Medulla oblongata (tissue), 1 donor: ENCODE data around the gene NANOS2.

Experiments used
- DNase-seq: peaks from one replicate; pipeline ENCODE4 v3.0.0-alpha.2; 2015; ENCODE audit errors: extremely low spot score

The NANOS2 gene

DNA sequence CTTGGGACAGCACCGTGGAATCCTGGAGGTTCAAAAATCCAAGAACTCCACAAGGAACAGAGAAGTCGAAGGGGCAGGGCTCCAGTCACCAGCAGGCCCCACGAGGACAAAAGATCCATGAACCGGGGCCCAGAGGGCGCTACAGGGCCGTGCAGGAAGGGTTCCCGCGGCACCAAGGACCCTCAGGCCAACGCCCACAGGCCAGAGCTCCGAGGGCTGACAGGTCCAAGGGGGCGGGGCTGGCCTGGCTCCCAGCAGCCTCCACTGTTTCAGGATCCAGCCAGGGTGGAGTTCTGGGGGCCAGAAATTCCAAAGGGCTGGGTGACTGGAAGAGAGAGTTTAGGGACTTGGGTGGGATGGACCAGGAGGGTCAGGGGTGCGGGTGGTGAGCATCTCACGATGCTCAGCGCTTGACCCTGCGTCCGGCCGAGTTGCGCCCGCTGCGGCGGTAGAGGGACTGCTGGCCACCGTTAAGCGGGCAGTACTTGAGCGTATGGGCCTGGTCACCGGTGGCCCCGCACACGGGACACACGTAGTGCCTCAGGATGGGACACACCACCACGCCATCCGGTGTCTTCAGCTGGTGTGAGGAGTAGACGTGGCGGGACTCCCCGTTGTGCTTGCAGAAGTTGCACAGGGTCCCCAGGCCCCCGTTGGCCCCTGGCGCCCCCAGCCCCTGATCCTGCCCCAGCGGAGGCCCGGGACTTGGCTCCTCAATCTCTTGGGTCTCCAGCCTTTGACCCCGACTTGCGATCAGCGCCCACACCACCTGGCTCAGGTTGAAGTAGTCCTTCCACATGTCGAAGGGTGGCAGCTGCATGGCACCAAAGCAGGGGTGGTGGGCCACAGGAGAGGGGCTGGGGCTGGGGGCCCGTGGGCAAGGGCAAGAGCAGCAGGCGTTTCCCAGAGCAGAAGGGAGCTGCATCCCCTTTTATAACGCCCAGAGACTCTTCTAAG, at the start of gene NANOS2:
TSS of gene NANOS2 (minus strand) at position 905 of the 957 bp plus-strand sequence. CDS start at position 820, 85 bp downstream.
- no peak for DNase-seq

DNA sequence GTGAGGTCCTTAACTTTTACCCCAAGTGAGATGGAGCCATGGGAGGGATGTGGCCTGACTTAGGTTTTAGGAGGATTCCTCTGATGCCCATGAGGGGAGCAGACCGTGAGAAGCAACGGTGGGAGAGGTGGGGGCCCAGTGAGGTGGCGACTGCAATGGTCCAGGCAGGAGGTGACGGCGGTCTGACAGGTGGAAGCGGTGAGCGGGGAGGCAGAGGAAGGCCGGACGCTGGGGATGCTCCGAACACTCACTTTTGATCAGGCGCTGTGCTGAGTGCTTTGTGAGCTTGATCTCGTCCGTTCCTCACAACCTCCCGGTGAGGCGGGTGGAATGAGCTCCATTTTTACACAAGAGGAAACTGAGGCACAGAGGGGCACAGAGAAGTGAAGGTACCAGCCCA, 47.4 kb upstream of the NANOS2 start:
- DNase-seq, result no peak

DNA sequence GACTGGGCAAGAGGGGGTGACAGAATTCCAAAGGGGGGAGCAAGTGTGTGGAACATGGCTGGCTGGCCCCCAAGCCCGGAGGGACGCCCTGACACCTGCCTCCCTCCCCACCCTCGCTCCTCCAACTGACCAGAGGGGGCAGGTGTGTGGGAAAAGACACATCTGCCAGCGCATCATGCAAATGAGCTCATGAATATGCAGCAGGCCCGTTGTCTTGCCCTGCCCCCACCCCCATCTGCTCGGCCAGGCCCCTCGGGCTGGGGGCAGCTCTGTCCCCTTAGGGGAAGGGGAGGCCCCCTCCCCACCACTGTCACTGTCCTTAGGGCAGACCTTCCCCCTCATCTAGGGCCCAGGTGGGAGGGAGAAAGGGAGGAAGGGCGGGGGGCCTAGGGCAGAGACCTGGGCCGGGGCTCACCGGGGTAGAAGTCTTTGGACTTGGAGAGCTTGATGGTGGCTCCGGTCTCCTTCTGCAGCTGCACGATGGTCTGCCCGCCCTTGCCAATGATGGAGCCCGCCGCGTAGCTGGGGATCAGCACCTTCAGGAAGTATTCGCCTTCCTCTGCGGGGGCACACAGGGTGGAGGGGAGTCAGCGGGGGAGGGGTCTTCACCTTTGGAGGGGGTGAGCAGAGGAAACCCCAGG, 46.1 kb upstream of the NANOS2 start:
- DNase-seq, result no peak

DNA sequence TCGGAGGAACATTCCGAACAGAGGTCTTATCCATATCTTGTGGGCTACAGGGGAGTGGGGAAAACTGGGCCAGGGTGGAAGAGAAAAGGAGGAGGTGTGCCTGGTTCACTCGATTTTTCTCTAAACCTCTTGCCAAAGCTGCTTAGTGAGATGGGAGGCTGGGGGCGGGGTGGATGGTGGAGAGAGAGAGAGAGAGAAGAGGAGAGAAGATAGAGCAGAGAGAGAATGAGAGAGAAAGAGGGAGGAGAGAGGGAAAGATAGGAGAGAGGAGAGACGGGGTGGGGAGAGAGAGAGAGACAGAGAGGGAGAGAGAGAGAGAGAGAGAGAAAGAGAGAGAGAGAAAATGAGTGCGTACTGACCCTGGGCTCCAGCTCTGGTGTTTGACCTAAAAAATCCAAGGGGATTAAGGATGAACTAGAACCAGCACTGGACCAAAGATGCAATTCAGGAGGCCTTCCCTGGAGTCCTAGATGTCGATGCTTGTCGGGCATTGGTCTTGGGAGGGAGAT, 45.0 kb upstream of the NANOS2 start:
- no peak for DNase-seq

DNA sequence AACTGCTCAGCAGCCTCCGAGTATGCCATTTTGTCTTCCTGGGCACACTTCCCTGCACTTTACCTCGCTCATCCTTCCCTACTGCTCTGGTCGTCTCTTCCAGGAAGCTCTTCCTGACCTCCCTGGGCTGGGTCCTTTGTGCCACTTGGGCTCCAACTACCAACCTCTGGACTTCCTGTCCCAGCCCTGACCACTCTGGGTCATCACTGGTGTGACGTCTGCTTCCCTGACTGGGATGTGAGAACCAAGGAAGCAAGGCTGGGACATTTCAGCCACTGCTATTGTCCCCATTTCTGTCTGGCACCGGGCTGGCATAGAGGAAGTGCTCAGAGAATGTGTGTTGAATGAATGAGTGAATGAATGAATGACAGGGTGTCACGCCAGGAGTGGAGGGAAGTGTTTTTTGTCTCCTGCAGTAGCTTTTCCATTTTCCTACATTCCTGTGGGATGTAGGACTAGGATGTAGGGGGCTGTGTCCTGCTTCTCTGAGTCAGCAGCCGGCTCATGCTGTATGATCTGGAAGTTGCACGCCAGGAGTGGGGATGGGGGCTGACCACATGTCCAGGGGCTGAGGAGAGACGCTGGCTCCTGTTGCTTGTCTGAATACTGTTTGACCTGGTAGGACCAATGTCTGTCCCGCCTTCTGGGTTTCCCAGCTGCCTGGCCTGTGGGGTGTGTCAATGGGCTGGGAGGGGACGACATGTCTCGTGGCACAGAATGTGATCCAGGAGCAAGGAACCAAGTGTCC, 44.4 kb upstream of the NANOS2 start:
- no peak for DNase-seq

DNA sequence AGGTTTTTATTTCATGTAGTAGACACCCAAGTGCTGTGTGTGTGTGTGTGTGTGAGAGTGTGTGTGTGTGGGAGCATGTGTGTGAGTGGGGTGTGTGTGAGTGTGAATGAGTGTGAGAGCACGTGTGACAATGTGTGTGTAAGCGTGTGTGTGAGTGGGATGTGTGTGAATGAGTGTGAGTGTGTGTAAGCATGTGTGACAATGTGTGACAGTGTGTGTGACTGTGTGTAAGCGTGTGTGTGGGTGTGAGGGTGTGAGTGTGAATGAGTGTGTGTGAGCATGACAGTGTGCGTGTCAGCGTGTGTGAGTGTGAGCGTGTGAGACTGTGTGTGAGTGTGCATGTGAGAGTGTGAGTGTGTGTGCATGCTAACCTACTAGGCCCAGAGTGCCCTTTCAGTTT, 43.7 kb upstream of the NANOS2 start:
- DNase-seq, result no peak

DNA sequence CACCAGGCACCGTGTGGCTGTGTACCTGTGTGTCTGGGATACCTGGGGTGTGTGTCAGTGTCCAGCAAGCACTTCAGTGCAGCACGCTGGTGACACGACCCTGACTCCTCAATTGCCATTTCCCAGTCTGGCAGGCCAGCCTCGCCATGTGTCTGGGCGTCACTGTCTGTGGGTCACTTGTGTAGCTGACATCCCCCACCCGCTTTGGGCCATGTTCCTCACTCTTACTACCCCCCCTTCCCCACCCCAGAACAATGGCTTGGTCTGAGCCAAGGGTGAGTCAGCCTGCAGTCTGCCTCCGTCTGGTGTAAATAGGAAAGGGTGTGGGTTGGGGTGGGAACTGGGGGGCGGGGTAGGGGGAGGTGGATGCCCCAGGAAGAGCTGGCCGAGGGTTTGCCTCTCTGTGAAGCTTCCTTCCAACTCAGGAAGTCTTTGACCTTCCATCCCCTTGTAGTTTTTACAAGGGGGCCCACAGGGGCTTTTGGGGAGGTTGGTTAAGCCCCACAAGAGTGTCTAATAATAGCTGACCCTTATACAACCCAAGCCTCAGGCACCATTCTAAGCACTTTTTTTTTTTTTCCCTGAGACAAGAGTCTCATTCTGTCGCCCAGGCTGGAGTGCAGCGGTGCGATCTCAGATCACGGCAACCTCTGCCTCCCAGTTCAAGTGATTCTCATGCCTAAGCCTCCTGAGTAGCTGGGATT, 41.5 kb upstream of the NANOS2 start:
- peak; percentile 87 for DNase-seq

DNA sequence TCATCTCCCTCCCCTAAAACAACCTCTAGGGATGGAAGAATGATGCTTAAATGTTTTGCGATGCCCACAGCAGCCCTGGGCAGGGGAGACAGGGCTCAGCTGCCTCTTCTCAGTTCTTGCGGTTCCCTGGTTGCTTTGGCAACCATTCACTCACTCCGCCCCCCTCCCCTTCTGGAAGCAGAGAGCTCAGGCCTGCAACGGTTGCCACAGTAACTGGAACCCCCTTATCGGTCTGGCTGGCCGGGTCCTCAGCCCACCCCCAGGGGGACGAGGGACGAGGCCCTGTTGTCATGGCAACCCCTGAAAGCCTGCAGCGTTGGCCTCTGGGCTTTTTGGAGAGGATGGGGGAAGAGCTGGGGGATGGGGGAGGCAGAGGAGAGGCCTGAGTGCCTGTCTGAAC, 39.6 kb upstream of the NANOS2 start:
- DNase-seq, result no peak

DNA sequence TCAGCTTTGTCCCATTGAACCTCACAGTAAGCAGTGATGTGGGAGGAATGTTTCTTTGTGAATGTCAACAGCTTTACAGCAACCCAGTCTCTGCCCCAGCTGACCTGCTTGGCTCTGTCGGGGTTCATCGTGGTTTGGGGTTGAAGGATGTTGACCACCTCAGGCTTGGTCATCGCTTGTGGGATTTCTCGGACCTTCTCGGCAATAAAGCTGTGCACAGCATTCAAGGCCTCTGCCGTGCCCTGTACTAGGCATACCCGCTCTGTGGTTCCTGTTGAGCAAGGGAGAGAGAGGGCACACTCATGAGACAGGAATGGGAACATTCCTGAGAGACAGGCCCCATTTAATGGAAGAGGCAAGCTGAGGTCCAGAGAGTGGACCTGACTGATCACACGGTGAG, 39.1 kb upstream of the NANOS2 start:
- DNase-seq, result no peak

DNA sequence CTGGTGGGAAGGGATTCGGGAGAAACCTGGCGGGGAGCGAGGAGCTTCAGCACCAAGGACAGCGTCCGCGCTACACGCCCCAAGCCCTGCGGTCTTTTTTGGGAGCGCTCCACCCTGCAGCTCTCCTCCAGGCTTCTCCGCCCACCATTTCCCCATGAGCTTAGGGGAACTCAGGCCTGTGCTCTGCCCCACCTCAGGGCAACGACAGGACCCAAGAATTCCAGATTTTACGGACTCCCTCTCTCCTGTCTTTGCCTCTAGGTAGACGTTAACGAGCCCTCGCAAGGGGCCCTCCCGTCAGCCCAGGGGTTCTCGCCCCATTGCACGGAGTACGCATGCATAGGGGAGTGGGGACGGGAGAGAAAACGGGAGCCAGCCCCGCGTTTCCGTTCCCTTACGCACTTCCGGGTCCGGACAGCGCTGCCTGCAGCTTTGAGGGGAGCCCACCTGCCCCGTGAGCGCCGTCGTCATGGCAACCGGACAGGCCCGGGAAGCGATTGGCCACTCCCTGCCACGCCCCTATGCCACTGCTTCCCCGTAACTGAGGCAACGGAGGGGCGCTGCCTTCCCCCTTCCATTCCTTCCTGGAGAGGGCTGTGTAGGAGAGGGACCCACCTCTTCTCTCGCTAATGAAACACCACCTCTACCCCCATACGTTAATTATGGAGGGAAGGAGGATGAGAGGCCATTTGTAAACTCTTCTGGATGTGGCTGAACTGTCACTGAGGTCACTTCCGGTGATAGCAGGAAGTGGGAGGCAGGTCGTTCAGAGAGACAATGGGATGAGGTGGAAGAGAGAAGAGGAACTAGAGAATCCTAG, 38.3 kb upstream of the NANOS2 start:
- no peak for DNase-seq

DNA sequence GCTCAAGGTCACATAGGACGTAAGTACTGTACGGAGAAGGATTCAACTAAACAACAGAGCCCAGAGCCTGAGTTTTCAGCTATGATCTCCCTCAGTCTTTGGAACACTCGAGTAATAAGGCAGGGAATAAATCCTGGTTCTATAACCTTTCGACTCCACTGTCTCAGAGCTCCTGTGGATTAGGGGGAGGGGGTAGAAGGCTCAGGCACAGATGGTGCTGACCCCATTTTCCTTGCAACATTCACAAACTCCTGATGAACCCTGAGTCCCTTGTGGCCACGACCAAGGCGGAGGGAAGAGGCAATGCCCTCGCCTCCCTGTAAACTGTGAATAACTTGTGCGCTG, 37.7 kb upstream of the NANOS2 start:
- no peak for DNase-seq

DNA sequence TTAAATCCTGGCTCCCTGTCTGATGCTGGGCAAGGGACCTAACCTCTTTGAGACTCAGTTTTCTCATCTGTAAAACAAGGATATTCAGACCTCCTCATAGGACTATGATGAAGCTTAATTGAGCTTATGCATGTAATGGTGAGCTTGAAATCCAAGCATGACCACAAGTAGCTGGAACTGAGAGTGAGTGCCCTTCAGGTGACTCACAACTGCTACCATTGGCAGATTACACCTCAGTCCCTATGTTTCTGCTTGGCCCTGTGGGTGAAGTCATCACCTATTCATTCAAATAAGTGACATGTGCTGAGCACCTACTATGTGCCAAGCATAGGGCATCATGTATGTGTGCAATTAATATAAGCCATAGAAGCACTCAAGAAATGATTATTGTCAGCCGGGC, 33.3 kb upstream of the NANOS2 start:
- DNase-seq, result no peak

DNA sequence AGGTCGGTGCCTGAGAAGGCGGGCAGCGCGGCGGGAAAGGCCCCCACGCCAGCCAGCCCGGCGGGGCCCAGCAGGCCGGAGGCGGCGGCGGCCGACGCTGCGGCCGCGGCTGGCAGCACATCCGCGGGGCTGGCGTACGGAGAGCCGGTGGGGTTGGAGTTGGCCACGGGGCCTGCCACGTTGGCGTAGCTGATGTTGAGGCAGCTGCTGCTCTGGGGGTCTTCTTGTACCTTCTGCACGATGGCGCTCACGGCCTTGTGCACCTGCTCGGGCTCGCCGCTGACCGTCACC, 25.9 kb upstream of the NANOS2 start:
- DNase-seq, result no peak

DNA sequence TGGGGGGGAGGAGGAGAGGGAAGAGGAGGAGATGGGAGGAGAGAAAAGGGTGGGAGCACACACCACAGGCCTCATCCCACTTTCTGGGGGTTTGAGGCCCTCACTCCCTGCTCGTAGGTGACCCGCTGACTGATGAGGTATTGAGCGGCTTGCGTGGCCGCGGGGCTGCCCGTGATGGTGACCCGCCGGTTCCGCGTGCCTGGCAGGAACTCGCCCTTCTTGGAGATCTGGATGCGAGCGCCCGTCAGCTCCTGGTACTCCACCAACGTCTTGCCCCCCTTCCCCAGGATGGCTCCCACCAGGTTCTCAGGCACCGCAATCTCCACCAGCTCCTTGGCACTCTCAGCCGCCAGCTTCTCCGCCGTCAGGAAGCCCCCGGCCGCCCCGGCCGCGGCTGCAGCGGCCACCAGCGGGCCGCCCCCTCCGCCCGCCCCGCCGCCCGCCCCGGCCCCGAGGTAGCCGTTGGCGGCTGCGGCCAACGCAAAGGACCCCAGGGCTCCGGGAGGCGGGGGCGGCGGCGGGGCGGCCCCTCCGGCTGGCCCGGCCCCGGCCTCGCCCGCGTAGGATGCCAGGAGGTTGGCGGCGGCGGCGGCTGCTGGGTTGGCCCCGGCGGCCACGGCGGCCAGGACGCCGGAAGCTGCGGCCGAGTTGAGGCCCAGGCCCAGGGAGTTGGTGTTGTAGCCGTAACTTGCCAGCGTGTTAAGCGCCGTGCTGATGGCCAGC, 25.4 kb upstream of the NANOS2 start:
- DNase-seq, result no peak

DNA sequence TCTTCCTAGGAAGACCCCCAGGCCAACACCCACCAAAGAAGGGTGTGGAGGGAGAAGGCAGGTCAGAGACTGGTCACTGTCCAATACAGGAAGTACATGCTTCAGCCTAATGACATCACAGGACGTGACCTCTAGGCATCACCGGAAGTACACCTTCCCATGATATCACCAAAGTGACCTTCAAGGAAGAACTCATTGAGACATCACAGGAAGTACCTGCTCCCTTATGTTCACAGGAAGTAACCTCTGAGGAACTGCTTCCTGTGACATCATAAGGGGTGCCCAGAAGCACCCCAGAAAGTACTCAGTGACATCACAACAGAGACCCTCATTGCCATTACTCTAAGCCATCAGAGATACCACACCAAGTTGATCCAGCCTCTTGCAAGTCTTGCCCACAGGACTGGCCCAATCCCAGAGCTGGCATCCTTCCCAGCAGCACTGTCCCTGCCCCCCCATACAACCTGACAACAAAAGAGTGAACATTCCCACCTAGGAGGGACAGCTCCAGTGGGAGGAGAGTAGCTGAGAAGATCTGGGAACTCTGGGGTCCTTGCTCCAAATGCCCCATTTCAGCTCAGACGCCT, 24.2 kb upstream of the NANOS2 start:
- DNase-seq, result no peak

DNA sequence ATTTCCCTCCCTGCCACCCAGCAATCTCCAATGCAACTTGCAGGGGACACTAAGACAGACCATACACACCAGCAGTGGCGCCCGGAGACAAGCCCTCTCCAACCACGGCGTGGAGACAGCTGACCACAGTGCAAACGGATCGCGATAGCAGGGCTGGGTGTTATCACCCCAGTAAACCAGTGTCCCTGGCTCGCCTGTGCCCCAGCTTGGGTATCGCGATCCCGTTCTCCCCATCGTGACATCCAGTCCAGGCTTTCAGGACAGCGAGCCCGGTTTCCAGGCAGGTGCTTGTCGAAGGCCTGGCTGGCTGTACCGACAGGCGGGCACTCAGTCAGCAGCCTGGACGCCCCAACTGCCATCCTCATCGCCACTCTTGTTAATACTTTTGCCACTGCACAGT, 20.7 kb upstream of the NANOS2 start:
- DNase-seq, result no peak

DNA sequence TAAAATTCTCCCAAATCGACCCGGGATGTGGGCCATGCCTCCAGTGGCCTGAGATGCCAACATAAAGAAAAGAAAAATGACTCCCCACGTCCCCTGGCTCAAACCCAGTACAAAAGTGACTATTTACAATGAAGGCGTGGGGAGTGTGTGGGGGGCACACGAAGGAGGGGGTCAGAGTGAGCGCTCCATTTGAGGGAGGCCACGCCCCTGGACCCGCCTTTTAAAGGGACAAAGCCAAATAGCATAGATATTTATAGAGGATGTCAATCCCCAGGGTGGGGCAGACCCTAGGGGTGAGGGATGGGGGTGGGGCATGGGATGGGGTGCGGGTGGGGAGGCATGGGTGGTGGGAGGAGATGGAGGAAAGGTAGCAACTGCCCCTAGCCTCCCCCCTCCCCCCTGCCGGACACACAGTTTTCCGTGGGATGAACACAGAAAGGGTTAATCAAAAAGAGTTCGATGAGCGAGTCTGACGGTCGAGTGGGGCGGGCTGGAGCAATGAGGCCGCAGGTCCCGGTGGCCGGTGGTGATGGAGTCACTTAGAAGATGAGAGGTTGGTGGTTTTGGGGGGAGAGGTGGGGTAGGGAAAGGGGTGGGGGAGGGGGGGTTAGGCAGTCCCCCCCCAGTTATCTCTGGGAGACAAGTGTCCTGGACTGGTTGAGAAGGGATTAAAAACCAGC, 20.1 kb upstream of the NANOS2 start:
- no peak for DNase-seq

DNA sequence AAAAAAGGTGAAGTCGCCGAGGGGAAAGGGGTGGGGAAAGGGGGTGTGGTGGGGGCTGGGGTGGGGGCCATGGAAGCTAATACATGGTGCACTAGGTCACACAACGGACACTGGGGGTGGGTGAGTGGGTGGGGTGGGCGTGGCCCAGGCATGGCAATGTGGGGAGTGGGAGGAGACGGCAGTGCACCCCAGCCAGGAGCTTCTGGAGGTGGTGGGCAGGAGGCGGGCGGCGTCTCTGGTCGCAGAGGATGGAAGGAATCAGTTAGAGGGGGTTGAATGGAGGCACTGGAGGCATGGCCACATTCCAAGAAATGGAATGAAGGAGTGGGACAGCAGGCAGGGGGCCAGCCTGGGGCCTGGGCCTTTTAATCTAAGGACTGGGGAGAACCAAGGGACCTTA, 19.2 kb upstream of the NANOS2 start:
- no peak for DNase-seq

DNA sequence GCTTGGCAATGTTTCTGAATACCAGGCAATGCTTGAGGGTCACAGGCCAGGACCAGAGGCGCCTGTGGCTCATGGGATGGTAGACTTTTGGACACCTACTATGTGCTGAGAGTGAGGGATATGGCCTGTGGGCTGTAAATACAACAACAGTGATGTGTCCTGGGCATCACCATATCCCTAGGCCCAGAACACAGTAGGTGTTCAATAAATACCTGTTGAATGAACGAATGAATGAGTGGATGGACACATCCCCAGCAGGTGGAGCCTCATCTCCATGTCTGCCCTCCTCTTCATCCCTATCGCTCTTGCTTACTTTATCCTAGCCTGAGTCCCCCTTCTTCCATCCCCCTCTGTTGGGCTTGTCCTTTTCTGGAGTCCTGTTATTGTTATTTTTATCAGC, 16.5 kb upstream of the NANOS2 start:
- no peak for DNase-seq
